Activated CD4-positive, alpha-beta T cell treated with anti-CD3 and anti-CD28 coated beads, Interleukin-2, amount 50 U/mL, for 1 hour (primary cell): Measurements from ENCODE around the gene ERC2.

Experiments
- DNase-seq: peaks from one replicate; pipeline ENCODE4 v3.0.0-alpha.2; 2020

ERC2 gene

GRCh38 chr3:55812394-55813013, 655.8 kb downstream of the ERC2 start:
- no peak for DNase-seq

- DNase-seq, result no peak
Measured at GRCh38 chr3:55807210-55807609, 661.1 kb downstream of the ERC2 start.

- DNase-seq, result no peak
Measured at GRCh38 chr3:55805169-55805568, 663.1 kb downstream of the ERC2 start.

- DNase-seq, result no peak
Measured at GRCh38 chr3:55804170-55805095, 663.8 kb downstream of the ERC2 start.

GRCh38 chr3:55802816-55803215, 665.5 kb downstream of the ERC2 start:
- DNase-seq, result no peak

GRCh38 chr3:55801676-55802075, 666.6 kb downstream of the ERC2 start:
- DNase-seq, result no peak

GRCh38 chr3:55801068-55801467, 667.2 kb downstream of the ERC2 start:
- no peak for DNase-seq

GRCh38 chr3:55797775-55798174, 670.5 kb downstream of the ERC2 start:
- DNase-seq, result no peak

GRCh38 chr3:55797084-55797483, 671.2 kb downstream of the ERC2 start:
- DNase-seq, result no peak

- DNase-seq, result no peak
Measured at GRCh38 chr3:55796533-55796932, 671.7 kb downstream of the ERC2 start.

- no peak for DNase-seq
Measured at GRCh38 chr3:55795746-55796145, 672.5 kb downstream of the ERC2 start.

GRCh38 chr3:55795296-55795695, 673.0 kb downstream of the ERC2 start:
- DNase-seq, result no peak

- DNase-seq, result no peak
Measured at GRCh38 chr3:55792742-55793141, 675.5 kb downstream of the ERC2 start.

- DNase-seq, result no peak
Measured at GRCh38 chr3:55792009-55792408, 676.3 kb downstream of the ERC2 start.

GRCh38 chr3:55790596-55791350, 677.5 kb downstream of the ERC2 start:
- no peak for DNase-seq

- DNase-seq, result no peak
Measured at GRCh38 chr3:55789516-55789915, 678.8 kb downstream of the ERC2 start.

- no peak for DNase-seq
Measured at GRCh38 chr3:55782807-55783206, 685.5 kb downstream of the ERC2 start.

- no peak for DNase-seq
Measured at GRCh38 chr3:55782351-55782750, 685.9 kb downstream of the ERC2 start.

GRCh38 chr3:55780913-55781312, 687.4 kb downstream of the ERC2 start:
- DNase-seq, result no peak

- DNase-seq, result no peak
Measured at GRCh38 chr3:55779543-55779942, 688.7 kb downstream of the ERC2 start.

- DNase-seq, result no peak
Measured at GRCh38 chr3:55775366-55776154, 692.7 kb downstream of the ERC2 start.

GRCh38 chr3:55774856-55775255, 693.4 kb downstream of the ERC2 start:
- DNase-seq, result no peak

- no peak for DNase-seq
Measured at GRCh38 chr3:55771503-55771902, 696.8 kb downstream of the ERC2 start.
